ENCODE results near the gene CD300E.

Gene CD300E

DNA sequence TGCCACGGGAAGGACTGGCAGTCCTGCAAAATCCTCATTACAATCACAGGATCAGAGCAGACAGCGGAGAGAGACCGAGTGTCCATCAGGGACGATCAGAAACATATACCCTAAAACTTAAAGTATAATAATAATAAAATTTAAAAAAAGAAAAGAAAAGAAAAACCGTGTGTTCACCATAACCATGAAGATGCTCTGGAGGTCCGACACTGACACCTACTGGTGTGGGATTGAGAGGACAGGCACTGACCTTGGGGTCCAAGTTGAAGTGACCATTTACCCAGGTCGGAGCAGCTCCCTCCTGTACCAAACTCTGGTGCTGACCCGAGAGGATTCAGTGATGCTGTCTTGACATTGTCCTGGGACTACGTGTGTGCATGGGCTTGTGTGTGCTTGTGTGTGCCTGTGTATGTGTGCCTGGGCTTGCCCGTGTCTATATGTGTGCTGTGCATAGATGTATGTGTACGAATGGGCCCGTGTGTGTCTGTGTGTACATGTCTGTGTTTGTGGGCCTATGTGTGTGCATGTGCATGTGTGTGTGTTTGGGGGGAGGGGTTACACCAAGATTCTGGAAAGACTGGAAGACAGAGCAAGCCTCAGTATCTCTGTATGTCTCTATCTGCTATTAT lies 21.5 kb downstream of the CD300E start:
- DNase-seq (ENCODE audit: low read depth in 2 of 2), result peak; percentile 43 to 57
- H3K4me3 ChIP-seq (replicated peaks in 1 of 2; ENCODE audit: low read depth in 2 of 2, low read length in 2 of 2), result no peak overlapping the region
- TF ChIP-seq, protein P1, sequence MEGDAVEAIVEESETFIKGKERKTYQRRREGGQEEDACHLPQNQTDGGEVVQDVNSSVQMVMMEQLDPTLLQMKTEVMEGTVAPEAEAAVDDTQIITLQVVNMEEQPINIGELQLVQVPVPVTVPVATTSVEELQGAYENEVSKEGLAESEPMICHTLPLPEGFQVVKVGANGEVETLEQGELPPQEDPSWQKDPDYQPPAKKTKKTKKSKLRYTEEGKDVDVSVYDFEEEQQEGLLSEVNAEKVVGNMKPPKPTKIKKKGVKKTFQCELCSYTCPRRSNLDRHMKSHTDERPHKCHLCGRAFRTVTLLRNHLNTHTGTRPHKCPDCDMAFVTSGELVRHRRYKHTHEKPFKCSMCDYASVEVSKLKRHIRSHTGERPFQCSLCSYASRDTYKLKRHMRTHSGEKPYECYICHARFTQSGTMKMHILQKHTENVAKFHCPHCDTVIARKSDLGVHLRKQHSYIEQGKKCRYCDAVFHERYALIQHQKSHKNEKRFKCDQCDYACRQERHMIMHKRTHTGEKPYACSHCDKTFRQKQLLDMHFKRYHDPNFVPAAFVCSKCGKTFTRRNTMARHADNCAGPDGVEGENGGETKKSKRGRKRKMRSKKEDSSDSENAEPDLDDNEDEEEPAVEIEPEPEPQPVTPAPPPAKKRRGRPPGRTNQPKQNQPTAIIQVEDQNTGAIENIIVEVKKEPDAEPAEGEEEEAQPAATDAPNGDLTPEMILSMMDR (IDR thresholded peaks at IDR 0.05; ENCODE audit: low read depth, low read length), result peak; percentile 54

DNA sequence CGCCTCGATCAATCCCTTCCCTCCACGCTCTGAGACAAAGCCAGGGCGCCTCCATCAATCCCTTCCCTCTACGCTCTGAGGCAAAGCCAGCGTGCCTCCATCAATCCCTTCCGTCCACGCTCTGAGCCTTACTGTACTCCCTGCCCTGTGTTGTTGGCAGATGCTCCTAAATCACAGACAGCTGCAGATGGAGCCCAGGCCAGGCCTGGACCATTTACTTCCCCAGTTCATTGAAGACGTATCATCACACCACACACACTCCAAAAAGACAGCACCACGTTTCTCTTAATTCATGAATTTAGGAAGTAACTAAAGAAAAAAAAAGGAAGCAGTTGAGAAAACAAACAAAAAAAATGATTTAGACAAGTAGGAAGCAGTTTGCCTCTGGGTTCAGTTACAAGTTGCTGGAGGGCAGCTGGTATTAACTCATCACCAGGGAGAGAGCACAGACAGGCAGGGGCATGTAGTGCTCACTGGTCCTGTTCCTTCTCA lies 24.0 kb downstream of the CD300E start:
- TF ChIP-seq, protein P1 (IDR thresholded peaks at IDR 0.05; ENCODE audit: low read depth, low read length), result no peak
- H3K4me3 ChIP-seq (replicated peaks in 1 of 2; ENCODE audit: low read depth in 2 of 2, low read length in 2 of 2), result no peak overlapping the region
- DNase-seq (ENCODE audit: low read depth in 2 of 2), result no peak

DNA sequence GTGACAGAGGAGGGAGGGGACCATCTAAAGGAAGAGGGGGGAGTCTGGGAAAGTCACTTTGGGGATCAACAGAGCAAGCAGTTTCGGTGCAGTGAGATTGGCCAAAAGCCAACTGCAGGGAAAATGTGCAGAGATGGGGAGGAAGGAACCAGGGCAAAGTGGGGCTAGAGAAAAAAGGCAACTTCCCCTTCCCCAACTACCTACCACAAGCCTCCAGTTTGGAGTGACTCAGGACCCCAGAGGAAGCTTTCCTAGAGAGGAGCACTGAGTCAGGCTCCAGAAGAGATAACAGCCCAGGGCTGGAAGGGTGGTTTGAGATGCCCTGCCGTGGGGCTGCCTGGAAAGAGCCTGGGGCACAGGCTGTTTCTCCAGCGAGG lies 24.5 kb downstream of the CD300E start:
- TF ChIP-seq, protein P1 (IDR thresholded peaks at IDR 0.05; ENCODE audit: low read depth, low read length), result no peak
- H3K4me3 ChIP-seq (replicated peaks in 1 of 2; ENCODE audit: low read depth in 2 of 2, low read length in 2 of 2), result no peak overlapping the region
- DNase-seq (ENCODE audit: low read depth in 2 of 2), result no peak

DNA sequence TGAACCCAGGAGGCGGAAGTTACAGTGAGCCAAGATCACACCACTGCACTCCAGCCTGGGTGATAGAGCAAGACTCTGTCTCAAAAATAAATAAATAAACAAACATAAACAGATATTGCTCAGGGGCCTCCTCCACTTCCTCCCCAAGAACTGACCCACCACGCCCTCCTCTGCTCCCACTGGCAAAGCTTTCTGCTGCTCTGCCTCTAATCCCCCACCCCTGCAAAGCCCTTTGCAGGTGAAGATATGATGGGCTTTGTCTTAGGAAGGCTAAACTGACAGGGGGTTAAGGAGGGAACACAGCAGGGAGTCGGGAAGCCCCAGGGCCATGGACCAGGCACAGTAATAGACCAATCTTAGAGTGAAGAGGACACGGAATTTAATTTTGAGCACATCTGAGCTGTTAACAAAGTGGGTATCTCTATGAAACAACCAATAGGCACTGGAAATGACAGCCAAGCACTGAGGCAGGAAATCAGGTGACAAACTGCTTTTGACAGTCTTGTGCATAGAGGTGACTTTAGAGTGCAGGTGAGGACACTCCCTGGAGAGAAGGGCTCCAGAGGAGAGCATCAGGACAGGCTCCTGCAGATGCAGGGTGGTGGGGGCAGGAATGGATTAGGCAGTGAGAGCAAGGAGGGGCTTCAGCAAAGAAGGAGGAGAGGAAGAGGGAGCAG lies 25.1 kb downstream of the CD300E start:
- TF ChIP-seq, protein P1 (IDR thresholded peaks at IDR 0.05; ENCODE audit: low read depth, low read length), result no peak
- no peak overlapping the region for H3K4me3 ChIP-seq (replicated peaks in 1 of 2; ENCODE audit: low read depth in 2 of 2, low read length in 2 of 2)
- no peak for DNase-seq (ENCODE audit: low read depth in 2 of 2)

DNA sequence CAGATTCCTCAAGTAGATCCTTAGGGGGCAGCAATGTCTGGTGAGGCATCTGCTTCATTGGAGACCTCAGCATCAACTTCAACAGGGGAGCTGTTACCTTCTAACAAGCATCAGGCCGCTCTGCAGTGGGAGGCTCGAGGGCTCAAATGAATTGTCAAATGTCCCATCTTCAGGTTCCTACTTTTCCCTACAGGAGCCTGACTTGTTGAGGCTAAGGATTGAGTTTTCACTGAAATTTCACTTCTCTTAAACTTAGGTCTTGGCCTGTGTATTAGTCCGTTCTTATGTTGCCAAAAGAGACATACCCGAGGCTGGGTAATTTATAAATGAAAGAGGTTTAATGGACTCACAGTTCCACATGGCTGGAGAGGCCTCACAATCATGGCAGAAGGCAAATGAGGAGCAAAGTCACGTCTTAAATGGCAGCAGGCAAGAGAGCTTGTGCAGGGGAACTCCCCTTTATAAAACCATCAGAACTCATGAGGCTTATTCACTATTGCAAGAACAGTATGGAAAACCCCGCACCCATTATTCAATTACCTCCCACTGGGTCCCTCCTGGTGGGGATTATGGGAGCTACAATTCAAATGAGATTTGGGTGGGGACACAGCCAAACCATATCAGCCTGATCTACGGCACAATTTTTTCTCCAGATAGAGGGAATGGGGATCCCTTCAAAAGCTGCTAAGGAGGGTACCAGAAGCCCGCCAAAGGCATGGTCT lies 26.3 kb downstream of the CD300E start:
- H3K4me3 ChIP-seq (replicated peaks in 1 of 2; ENCODE audit: low read depth in 2 of 2, low read length in 2 of 2), result no peak overlapping the region
- TF ChIP-seq, protein P1 (IDR thresholded peaks at IDR 0.05; ENCODE audit: low read depth, low read length), result no peak
- DNase-seq (ENCODE audit: low read depth in 2 of 2), result no peak

DNA sequence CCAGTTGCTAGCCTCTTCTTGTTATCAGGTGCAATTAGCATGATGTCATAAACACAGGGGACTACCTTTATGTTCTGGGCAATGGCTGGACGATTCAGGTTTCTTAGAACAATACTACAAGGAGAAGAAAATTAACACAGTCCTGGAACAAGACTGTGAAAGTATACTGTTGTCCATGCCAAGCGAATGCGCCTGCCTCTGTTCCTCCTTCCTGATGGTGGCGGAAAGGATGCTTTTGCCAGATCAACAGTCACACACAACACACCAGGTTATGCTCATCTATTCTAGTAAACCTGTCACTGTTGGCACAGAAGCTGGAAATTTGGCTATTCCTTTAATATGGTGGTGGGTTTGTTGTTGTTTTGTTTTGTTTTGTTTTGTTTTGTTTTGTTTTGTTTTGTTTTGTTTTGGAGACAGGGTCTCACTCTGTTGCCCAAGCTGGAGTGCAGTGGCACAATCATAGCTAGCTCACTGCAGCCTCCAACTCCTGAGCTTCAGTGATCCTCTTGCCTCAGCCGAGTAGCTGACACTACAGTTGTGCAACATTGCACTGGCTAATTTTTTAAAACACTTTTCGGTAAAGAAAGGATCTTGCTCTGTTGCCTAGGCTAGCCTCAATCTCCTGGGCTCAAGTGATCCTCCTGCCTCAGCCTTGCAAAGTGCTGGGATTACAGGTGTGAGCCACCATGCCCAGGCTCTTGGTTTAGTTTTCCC lies 28.3 kb downstream of the CD300E start:
- TF ChIP-seq, protein P1 (IDR thresholded peaks at IDR 0.05; ENCODE audit: low read depth, low read length), result no peak
- no peak for DNase-seq (ENCODE audit: low read depth in 2 of 2)
- H3K4me3 ChIP-seq (replicated peaks in 1 of 2; ENCODE audit: low read depth in 2 of 2, low read length in 2 of 2), result no peak overlapping the region
